OCI-LY7 (cell line): ENCODE data around the gene BCL2L11. TPM values are rescaled to one million over a fixed set of nuclear protein-coding genes. Genes with fewer than 3 reads are reported as not detected.

Experiments
- BruUV-seq: library from RNA; stranded (reverse); fragments of 400-500 nt; replicated peaks from 2 replicates; lab custom pipeline; 2021; lab: Mats Ljungman, UMichigan
- CTCF ChIA-PET: fragments of 300-600 bp; sonication (Branson Sonifier 250); formaldehyde crosslinking; loops from one replicate; lab custom pipeline; 2022; ENCODE audit warnings: antibody characterized with exemption; ENCODE audit not compliant: unreplicated experiment; lab: Charles Lee
- POLR2A ChIA-PET: fragments of 300-600 bp; sonication (Branson Sonifier 250); formaldehyde crosslinking; loops from one replicate; lab custom pipeline; 2022; ENCODE audit warnings: antibody characterized with exemption; lab: Charles Lee
- DNase-seq: peaks from one replicate; pipeline ENCODE4 v3.0.0-alpha.2; 2015; ENCODE audit warnings: low spot score
- H2AFZ ChIP-seq: fragments of 200-600 bp; sonication (generic), shearing (Covaris generic); 2 replicates; pipeline ENCODE4 v1.6.1; 2014; ENCODE audit warnings: mild to moderate bottlenecking, antibody characterized with exemption, low read length, moderate library complexity
- H3K27ac ChIP-seq: fragments of 200-600 bp; sonication (generic); 2 replicates; pipeline ENCODE4 v1.5.1; 2014; ENCODE audit warnings: mixed run types, low read depth, mild to moderate bottlenecking, moderate library complexity, low read length, inconsistent platforms; ENCODE audit not compliant: poor library complexity, severe bottlenecking
- H3K36me3 ChIP-seq: fragments of 200-600 bp; sonication (generic); 2 replicates; pipeline ENCODE4 v1.6.1; 2014; ENCODE audit warnings: mild to moderate bottlenecking, antibody characterized with exemption, low read length, moderate library complexity, mixed read lengths; ENCODE audit not compliant: insufficient read depth
- H3K4me1 ChIP-seq: fragments of 200-600 bp; sonication (generic); 2 replicates; pipeline ENCODE4 v1.5.1; 2014; ENCODE audit warnings: mild to moderate bottlenecking, low read length; ENCODE audit not compliant: insufficient read depth, poor library complexity, severe bottlenecking
- H3K4me2 ChIP-seq: fragments of 200-600 bp; sonication (generic); 2 replicates; pipeline ENCODE4 v1.6.1; 2014; ENCODE audit warnings: mild to moderate bottlenecking, low read length
- H3K4me3 ChIP-seq: fragments of 200-600 bp; sonication (generic); 2 replicates; pipeline ENCODE4 v1.5.1; 2014; ENCODE audit warnings: mild to moderate bottlenecking, low read depth, low read length; ENCODE audit not compliant: poor library complexity, severe bottlenecking
- H3K79me2 ChIP-seq: fragments of 200-600 bp; sonication (generic); 2 replicates; pipeline ENCODE4 v1.6.1; 2016; ENCODE audit warnings: low read depth, mild to moderate bottlenecking, low read length, moderate library complexity, mixed read lengths; ENCODE audit not compliant: insufficient read depth
- H3K9me2 ChIP-seq: fragments of 200-600 bp; sonication (generic); 2 replicates; pipeline ENCODE4 v1.6.1; 2016; ENCODE audit warnings: mild to moderate bottlenecking, low read length, mixed read lengths; ENCODE audit not compliant: insufficient read depth
- H3K9me3 ChIP-seq: fragments of 200-600 bp; sonication (generic); 2 replicates; pipeline ENCODE4 v1.6.1; 2014; ENCODE audit warnings: mild to moderate bottlenecking, mixed run types, low read length, mixed read lengths
- H4K20me1 ChIP-seq: fragments of 200-600 bp; sonication (generic); 2 replicates; pipeline ENCODE4 v1.6.1; 2014; ENCODE audit warnings: mild to moderate bottlenecking, antibody characterized with exemption, low read length, moderate library complexity, mixed read lengths; ENCODE audit not compliant: insufficient read depth
- EZH2phosphoT487 ChIP-seq: fragments of 200-600 bp; sonication (generic); IDR thresholded peaks from 2 replicates; pipeline ENCODE4 v1.6.1; 2018; ENCODE audit warnings: low read depth, borderline replicate concordance, mild to moderate bottlenecking, mixed run types, antibody characterized with exemption, low read length, moderate library complexity, mixed read lengths
- intact Hi-C: fragments of 100-400 bp; cut with micrococcal nuclease; formaldehyde crosslinking; loops from one replicate; pipeline ENCODE4 v1.10.0; 2022; ENCODE audit not compliant: unreplicated experiment
- total RNA-seq, 2 experiments: library from RNA; depleted of rRNA in 1 of 2; stranded (reverse); fragments of >200 nt in 1 of 2; shearing (Covaris generic) in 1 of 2; gene quantifications; 2 replicates each; pipeline ENCODE4 v1.2.3, GENCODE V29; 2014 to 2022
- TF ChIP-seq, protein P1 (sequence below): fragments of 200-600 bp; sonication (generic); conservative IDR thresholded peaks from 2 replicates; pipeline ENCODE4 v1.5.1; 2014; ENCODE audit warnings: mild to moderate bottlenecking, antibody characterized with exemption, low read length, moderate library complexity, mixed read lengths

Gene BCL2L11
- total RNA-seq, 2 experiments from 2014 or later, result 16.0 to 20.3 TPM

DNA sequence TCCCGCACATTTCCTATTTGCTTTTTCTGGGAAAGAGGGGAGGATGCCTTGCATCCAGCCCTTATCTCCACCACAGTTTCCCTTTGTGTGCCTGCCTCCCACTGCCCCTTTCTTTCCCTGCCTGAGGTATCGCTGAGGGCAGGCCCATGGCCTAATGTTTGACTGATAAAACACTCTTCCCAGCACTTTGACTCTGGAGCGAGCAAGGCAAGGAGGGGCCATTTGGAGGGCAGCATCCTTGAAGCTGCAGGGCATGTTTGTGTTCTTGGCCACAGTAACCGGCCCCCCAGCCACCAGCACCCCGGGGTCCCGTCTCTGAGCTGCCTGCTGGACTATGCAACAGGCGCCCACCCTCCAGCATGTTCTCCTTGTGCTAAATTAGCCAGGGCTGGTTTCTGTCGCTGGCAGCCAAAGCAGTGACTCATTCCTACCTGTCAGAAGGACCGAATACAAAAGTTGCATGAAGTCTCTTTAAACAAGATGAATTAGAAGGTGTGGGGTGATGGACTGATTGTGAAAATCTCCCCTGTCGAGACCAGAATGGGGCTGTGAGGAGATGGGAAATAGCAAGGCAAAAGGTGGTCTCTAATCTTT, 50.7 kb downstream of the BCL2L11 start:
- no peak for DNase-seq
- TF ChIP-seq EZH2phosphoT487, result no peak
- TF ChIP-seq, protein P1, sequence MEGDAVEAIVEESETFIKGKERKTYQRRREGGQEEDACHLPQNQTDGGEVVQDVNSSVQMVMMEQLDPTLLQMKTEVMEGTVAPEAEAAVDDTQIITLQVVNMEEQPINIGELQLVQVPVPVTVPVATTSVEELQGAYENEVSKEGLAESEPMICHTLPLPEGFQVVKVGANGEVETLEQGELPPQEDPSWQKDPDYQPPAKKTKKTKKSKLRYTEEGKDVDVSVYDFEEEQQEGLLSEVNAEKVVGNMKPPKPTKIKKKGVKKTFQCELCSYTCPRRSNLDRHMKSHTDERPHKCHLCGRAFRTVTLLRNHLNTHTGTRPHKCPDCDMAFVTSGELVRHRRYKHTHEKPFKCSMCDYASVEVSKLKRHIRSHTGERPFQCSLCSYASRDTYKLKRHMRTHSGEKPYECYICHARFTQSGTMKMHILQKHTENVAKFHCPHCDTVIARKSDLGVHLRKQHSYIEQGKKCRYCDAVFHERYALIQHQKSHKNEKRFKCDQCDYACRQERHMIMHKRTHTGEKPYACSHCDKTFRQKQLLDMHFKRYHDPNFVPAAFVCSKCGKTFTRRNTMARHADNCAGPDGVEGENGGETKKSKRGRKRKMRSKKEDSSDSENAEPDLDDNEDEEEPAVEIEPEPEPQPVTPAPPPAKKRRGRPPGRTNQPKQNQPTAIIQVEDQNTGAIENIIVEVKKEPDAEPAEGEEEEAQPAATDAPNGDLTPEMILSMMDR, result no peak
- Histone ChIP-seq H4K20me1 (no peaks in the 10 kb centered on the region), H3K9me2 (no peaks in the 10 kb centered on the region), H3K79me2 (no peaks in the 10 kb centered on the region), H2AFZ (no peak overlapping the region), H3K4me3 (no peak overlapping the region), H3K4me1 (peaks cover 22% of the 10 kb centered on the region), H3K4me2 (no peak overlapping the region), H3K36me3 (peaks cover 15% of the 10 kb centered on the region), H3K27ac (no peak overlapping the region), H3K9me3 (no peaks in the 10 kb centered on the region)
- ChIA-PET POLR2A (interaction anchor here (1.7 kb wide), 1 partner anchor 14 kb away, joined by 4 read pairs; no protein-coding TSS in a partner anchor), CTCF (no interaction called here)
- intact Hi-C loops, result no loop called here
- no TSS peak for BruUV-seq

DNA sequence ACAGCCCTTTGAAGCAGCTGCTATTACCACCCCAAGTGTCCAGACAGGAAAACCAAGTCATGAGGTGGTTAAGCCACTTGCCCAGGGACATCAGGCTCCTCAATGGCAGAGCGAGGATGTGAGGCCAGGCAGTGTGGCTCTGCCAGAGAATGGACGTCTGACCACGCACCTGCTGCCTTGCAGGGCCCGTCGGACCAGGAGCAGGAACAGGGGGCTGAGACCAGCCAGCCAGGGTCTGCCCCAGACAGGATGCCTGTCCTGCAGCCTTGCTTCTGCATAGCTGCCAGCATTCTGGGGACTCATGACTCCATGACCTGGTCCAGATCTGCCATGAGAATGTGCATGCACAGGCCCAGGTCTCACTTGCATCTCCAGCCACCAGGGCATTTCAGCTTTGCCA, 52.0 kb downstream of the BCL2L11 start:
- H3K27ac ChIP-seq, result no peak overlapping the region
- DNase-seq, result no peak
- H2AFZ ChIP-seq, result no peak overlapping the region
- intact Hi-C loops, result no loop called here
- H3K36me3 ChIP-seq, result peaks cover 3% of the 10 kb centered on the region; the same call in 1 of the 2 replicates
- H3K4me2 ChIP-seq, result no peak overlapping the region
- H4K20me1 ChIP-seq, result no peaks in the 10 kb centered on the region
- no TSS peak for BruUV-seq
- CTCF ChIA-PET, result no interaction called here
- POLR2A ChIA-PET, result interaction anchor here (1.5 kb wide), 1 partner anchor 9 kb away, joined by 3 read pairs; no protein-coding TSS in a partner anchor
- no peaks in the 10 kb centered on the region for H3K79me2 ChIP-seq
- H3K9me3 ChIP-seq, result no peaks in the 10 kb centered on the region
- TF ChIP-seq, protein P1, result no peak
- no peak for TF ChIP-seq EZH2phosphoT487
- no peak overlapping the region for H3K4me3 ChIP-seq
- no peaks in the 10 kb centered on the region for H3K9me2 ChIP-seq
- H3K4me1 ChIP-seq, result peaks cover 11% of the 10 kb centered on the region

DNA sequence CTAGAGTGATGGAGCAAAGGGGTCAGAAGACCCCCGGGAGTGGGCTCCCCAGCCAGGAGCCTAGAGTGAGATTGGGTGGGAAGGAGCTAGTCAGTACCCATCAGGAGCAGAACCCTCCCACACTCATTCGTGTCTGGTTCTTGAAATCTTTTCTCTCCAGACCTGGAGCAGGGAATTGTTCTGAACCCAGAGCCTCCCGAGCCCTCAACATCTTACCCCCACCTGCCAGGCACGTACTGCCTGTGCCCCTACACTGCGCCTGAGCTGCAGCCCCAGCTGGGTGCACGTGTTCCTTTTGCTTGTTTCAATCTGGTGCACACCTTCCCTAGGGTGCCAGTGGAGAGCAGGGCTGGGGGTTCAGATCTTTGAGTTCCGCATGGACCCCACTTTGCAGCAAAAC, 52.6 kb downstream of the BCL2L11 start:
- POLR2A ChIA-PET, result interaction anchor here (1.5 kb wide), 1 partner anchor 10 kb away, joined by 3 read pairs; no protein-coding TSS in a partner anchor
- no peaks in the 10 kb centered on the region for H3K79me2 ChIP-seq

More for the DNA sequence above, 52.6 kb downstream of the BCL2L11 start:
- CTCF ChIA-PET, result no interaction called here
- intact Hi-C loops, result no loop called here
- peaks cover 5% of the 10 kb centered on the region for H3K4me1 ChIP-seq
- no peak overlapping the region for H2AFZ ChIP-seq
- no TSS peak for BruUV-seq
- no peaks in the 10 kb centered on the region for H3K36me3 ChIP-seq
- H3K4me3 ChIP-seq, result no peak overlapping the region
- no peak overlapping the region for H3K27ac ChIP-seq
- TF ChIP-seq EZH2phosphoT487, result no peak
- TF ChIP-seq, protein P1, result no peak
- no peak for DNase-seq
- no peaks in the 10 kb centered on the region for H4K20me1 ChIP-seq
- H3K4me2 ChIP-seq, result no peak overlapping the region
- H3K9me2 ChIP-seq, result no peaks in the 10 kb centered on the region
- no peaks in the 10 kb centered on the region for H3K9me3 ChIP-seq
